ENCODE measurements around the gene CNOT9.
"Not testable (repeated sequence)": the region's sequence is repeated elsewhere in the genome, so short reads cannot be mapped to it uniquely, and the experiment has no call there.

CNOT9 gene, protein sequence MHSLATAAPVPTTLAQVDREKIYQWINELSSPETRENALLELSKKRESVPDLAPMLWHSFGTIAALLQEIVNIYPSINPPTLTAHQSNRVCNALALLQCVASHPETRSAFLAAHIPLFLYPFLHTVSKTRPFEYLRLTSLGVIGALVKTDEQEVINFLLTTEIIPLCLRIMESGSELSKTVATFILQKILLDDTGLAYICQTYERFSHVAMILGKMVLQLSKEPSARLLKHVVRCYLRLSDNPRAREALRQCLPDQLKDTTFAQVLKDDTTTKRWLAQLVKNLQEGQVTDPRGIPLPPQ

DNA sequence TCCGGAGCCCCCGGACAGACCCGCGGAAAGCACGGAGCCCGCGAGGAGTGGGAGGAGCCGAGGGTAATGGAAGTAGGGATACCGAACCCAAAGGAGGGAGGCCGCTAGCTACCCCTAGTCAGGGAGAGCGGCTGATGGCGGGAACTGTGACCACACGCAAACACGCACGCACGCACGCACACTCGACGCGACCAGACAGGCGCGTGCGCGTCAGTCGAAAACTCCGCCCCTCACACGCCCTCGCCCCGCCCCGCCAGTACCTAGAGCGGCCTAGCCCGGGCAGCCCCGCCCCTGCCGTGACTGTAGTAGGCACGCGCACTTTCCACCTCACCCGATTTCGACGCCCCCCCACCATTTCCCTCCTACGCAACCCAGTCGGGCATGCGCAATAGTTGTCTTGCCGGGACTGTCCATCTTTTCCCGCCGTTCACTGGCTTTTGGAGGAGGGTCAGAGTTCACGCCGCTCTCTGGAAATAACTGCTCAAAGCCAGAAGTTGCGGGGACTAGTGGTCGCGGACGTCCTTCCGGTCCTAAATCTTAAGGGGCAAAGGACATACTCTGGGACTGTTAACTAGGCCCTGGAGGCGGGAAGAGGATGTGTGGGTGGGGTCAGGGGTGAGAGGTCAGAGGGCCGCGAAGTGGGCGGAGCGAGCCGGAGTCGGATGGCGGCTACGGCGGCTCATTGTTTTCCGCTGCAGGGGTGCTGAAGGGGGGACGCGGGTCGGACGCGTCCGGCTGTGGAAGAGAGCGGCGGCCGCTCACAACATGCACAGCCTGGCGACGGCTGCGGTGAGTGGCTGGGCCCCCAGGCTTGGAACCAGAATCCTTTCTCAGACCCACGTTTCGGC lies at the start of gene CNOT9, which contains the start of gene USP37:
CNOT9 (plus strand) TSS at position 650 of the 848 bp plus-strand sequence; CDS start at position 766, 116 bp downstream.
USP37 (minus strand) TSS at position 162 of the 848 bp plus-strand sequence. CDS start 9,698 bp downstream, outside the sequence.
- peak; percentile 98 for DNase-seq

- DNase-seq: no peak
Observed at GRCh38 chr2:218518876-218519275, 49.8 kb upstream of the CNOT9 start.

DNA sequence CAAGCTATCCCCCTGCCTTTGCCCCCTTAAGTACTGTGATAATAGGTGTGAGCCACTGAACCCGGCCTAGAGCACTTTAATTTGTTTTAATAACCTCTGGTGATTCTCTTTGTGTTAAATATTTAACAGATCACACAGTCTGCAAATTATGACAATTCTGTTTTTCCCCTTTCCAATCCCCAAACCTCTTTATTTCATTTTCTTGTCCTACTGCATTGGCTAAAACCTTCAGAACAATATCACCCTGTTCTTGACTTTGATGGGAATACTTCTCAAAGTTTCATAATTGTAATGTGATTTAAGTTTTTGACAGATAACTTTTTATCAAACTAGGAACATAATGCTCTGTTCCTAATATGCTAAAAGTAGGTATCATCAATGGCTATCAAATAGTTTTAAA lies 45.0 kb upstream of the CNOT9 start:
- DNase-seq: no peak

DNA sequence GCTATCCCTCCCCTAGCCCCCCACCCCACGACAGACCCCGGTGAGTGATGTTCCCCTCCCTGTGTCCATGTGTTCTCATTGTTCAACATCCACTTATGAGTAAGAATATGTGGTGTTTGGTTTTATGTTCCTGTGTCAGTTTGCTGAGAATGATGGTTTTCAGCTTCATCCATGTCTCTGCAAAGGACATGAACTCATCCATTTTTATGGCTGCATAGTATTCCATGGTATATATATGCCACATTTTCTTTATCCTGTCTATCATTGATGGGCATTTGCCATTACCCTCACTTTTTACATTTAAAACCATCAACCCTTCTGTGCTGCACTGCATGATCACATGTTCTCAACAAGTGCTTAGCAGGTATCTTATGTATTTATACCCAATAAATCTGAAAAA lies 40.2 kb upstream of the CNOT9 start:
- DNase-seq: not testable (repeated sequence)

- no peak for DNase-seq
Observed at GRCh38 chr2:218529990-218530389, 38.6 kb upstream of the CNOT9 start.

- DNase-seq: no peak
Observed at GRCh38 chr2:218536804-218537494, 31.7 kb upstream of the CNOT9 start.

GRCh38 chr2:218540015-218540414 lies 28.6 kb upstream of the CNOT9 start:
- no peak for DNase-seq

DNA sequence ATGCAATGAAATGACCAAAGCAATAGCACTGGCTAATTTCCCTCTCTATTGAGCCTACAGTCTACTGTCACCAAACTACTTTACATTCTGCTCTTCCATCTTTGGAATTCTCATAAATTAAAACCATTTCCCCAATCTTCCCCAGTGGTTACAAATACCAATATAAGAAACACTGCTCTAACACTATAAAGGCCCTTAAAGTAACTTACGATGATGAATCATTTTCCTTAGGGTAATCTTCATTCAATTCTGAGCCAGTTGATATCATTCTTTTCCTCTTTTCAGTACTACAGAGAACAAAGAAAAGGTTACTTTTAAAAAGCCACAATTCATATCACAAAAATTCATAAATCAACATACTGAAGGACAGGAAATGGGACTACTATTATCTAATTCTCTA lies 22.6 kb upstream of the CNOT9 start:
- DNase-seq: no peak

DNA sequence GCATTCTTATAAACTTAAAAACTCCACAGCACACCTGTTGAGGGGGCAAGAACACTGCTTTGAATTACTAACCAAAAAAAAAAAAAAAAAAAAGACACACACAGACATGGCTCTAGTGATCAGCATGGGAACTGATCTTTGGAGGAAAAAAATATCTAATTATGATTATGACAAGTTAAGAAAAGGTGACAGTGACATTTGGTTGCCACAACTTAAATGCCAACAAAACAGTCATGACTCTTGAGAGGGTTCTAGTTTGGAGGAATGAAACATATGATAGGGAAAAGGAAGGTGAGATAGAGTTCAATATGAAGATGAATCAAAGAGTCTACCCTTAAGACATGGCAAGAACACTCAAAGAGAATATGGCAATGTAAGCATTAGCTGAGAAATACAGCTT lies 21.1 kb upstream of the CNOT9 start:
- DNase-seq: no peak

DNA sequence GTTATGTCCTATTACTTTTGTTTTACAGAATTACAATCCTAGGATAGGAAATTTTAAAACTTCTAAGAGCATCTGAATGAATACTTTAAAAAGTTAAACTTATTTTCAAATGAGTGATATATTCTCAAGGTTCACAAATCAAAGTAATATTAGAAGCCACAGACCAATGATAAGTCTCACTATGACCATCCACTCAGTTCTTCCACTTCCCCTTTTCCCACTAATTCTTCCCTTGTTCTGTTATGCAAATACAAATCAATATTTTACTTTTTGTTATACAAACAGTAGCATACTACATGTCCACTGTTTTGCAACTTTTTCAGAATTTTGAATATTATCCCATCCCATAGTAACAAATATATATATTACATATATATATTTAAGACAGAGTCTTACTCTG lies 20.7 kb upstream of the CNOT9 start:
- no peak for DNase-seq

GRCh38 chr2:218554225-218554624 lies 14.4 kb upstream of the CNOT9 start:
- DNase-seq: not testable (repeated sequence)

- no peak for DNase-seq
Observed at GRCh38 chr2:218555527-218555926, 13.1 kb upstream of the CNOT9 start.

DNA sequence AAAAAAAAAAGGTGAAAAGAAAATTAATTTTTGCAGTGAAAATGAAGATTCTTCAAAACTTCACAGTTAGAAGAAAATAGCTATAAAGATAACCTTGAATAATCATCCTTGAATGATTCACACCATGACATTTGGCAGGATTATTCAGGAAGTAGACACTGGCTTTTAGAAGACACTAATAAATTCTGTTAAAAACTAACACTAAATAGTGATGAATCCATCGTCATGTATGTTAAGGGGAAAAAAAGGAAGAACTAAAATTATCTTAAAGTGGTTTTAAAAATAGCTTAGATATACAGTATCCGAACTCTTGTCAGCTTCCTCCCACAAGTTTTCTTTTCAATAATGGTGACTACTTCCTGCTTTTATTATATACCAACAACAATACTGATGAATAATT lies 10.7 kb upstream of the CNOT9 start:
- DNase-seq: no peak

DNA sequence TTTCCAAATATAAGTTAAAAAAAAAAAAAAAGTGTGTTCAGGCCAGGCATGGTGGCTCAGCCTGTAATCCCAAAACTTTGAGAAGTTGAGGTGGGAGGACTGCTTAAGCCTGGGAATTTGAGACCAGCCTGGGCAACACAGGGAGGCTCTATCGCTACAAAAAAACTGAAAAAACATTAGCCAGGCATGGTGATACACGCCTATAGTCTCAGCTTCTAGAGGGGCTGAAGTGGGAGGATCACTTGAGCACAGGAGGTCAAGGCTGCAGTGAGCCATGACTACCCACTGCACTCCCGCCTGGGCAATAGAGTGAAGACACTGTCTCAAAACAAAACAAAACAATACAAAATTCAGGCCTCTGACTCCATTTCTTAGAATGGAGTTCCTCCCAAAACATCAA lies 9.7 kb upstream of the CNOT9 start:
- DNase-seq: no peak

- no peak for DNase-seq
Observed at GRCh38 chr2:218564056-218564455, 4.6 kb upstream of the CNOT9 start.

- DNase-seq: no peak
Observed at GRCh38 chr2:218566296-218566695, 2.3 kb upstream of the CNOT9 start.

DNA sequence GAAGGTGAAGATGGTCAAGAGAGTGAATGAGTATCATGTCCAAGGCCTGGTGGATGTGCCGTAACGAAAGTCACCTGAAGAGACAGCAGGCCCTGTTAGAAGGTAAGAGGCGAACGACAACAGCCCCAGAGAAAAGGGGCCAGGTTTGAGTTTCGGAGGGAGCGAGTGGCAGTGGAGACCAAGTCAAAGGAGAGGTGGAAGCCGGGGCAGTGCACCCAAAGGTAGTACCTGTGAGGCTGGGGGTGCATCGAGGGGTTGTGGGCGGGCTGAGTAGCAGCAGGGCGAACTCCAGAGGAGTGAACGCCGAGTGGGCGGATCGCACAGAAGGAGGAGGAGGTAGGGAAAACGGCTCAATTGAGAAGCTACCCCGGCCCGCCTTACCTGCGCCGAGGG lies 846 bp upstream of the CNOT9 start:
- peak; percentile 72 for DNase-seq

GRCh38 chr2:218569038-218569431 lies 396 bp downstream of the CNOT9 start:
- no peak for DNase-seq

- peak; percentile 5 for DNase-seq
Observed at GRCh38 chr2:218569661-218570500, 1.2 kb downstream of the CNOT9 start.

- no peak for DNase-seq
Observed at GRCh38 chr2:218570850-218571249, 2.2 kb downstream of the CNOT9 start.

DNA sequence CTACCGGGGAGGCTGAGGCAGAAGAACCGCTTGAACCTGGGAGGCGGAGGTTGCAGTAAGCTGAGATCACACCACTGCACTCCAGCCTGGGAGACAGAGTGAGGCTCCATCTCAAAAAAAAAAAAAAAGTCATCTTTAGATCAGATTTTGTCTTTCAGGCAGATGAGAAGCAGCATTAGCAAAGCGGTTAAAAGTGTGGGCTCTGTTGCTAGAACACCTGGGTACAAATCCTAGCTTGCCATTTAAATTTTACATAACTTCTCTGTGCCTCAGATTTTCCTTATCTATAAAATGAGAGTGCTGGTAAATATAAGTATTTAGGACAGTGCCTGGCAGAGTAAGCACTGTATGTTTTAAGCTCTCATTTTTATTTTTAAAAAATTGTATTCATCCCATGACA lies 8.2 kb downstream of the CNOT9 start:
- DNase-seq: no peak

DNA sequence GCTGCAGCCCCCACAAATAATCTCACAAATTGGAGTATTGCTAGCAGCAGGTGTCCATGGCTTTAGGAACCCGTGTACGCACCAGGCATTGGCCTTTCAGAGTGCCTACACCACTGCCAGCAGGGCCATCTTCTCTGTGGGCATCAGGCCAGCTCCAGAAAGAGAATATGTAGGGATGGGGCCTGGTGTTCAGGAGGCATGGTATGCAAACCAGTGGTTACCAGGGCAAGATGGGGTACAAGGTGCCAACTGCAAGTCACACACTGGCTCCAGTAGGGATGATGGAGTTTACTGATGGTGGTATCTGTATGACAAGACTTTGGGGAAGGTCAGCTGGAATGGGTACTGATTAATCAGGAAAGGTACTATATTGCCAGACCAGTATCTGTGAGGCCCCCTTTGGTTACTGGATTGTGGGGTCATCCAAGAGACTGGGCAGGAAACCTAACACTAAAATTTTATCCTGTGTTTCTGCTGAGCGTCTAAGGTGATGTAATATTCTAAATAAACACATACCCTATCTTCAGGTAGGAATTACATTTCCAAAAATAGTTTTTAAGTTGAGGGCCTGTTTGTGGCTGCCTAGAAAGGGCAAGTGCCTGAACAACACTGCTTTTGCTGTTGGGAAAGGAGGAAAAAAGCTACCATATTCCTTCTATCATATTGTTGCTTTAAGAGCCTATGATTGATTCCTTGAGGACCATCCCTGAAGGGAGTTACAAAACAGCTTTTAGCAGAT lies 9.0 kb downstream of the CNOT9 start:
- DNase-seq: no peak
